GM18505 (cell line): Measurements from ENCODE around the gene SLC39A2.
A peak's percentile ranks its signal among the peaks of the same experiment; 100 is the strongest.
"Not testable (repeated sequence)": the region's sequence is repeated elsewhere in the genome, so short reads cannot be mapped to it uniquely, and the experiment has no call there.

Experiments used
- ATAC-seq: cut with Tn5 transposase; IDR thresholded peaks from one replicate; pipeline ENCODE4 v1.9.1; 2021; ENCODE audit not compliant: unreplicated experiment
- POLR2A ChIP-seq: IDR thresholded peaks from 4 replicates; pipeline ENCODE4 v1.6.1; 2011; ENCODE audit warnings: borderline replicate concordance; ENCODE audit not compliant: insufficient read depth, insufficient read length; ENCODE audit errors: extremely low read depth

Gene SLC39A2, protein sequence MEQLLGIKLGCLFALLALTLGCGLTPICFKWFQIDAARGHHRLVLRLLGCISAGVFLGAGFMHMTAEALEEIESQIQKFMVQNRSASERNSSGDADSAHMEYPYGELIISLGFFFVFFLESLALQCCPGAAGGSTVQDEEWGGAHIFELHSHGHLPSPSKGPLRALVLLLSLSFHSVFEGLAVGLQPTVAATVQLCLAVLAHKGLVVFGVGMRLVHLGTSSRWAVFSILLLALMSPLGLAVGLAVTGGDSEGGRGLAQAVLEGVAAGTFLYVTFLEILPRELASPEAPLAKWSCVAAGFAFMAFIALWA

DNA sequence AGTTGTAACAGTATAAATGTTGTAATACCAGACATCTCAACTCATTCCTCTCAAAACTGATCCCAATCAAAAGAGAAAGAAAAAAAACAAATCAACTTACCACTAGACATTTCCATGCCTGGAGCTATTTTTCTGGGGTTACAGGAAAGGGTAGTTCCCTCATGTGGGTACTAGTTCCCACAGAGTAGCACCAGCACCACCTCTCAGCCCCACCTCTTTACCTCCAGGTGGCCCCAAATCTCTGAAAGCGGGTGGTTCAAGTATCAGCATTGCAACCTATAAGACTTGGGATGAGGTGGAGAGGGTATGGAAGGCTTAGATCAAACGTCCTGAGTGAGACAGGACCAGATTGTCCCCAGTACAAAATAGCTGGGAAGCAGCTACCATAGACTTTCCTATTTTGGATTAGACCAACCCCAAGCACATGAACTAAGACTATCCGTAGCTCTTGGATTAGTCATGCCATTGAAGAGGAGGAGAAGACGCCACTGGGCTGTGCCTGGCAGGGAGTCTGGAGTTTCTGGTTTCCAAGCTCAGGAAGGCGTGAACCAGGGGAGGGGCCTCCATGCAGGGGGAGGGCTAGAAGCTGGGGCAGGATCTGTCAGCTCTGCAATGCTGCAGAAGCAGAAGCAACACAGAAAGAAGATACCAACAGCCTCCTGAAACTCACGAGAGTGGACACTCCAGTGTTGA is at the start of gene SLC39A2:
TSS of gene SLC39A2 (plus strand) at position 620 of the 693 bp plus-strand sequence. CDS start 154 bp downstream, outside the sequence.
- ATAC-seq: no peak
- TF ChIP-seq POLR2A: no peak

DNA sequence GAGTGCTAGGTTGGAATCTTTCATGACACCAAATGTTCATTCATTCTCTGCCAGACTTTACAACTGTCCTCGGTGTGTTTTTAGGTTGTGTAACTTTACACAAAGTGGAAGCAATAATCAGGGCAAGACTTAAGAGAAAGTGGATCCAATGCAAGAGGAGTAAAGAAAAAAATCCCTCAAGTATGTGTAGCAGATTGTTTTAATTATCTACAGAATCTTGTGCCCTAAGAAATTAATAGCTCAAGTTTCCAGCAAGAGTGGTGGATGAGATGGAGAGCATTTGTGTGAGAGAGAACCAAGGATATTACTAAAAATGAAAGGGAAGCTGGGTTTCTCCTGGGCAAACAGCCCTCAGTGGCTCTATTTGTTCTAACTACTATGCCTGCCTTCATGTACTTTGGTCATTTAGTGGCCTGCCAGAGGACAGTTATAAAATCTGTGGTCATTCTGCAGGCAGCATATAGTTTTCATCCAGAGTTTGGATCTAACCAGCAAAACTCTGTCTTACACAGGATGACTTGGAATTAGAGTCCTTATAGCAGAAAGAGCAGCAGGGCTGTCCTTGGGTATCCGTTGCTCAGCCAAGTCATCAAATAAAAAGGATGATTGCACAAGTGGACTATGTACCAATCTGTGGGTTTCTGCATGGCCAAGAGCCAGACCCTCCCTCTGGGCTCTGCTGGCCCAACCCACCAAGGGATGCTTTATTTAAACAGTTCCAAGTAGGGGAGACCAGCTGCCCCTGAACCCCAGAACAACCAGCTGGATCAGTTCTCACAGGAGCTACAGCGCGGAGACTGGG is 44.2 kb upstream of the SLC39A2 start, which contains the start of gene RNASE2:
TSS of gene RNASE2 (plus strand) at position 752 of the 802 bp plus-strand sequence. CDS start 285 bp downstream, outside the sequence.
- ATAC-seq: not testable (repeated sequence)

DNA sequence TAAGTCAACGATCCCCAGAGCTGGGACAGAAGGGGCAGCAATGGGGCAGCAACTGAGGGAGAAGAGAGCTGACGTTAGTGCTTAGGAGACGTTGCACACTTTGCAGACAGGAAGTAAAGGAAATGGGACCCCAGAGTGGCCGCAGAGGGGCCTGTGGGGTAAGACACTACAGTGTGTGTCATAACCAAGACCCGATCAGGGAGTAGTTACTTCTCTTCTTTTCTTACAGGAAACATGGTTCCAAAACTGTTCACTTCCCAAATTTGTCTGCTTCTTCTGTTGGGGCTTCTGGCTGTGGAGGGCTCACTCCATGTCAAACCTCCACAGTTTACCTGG is 43.6 kb upstream of the SLC39A2 start:
- not testable (repeated sequence) for ATAC-seq

DNA sequence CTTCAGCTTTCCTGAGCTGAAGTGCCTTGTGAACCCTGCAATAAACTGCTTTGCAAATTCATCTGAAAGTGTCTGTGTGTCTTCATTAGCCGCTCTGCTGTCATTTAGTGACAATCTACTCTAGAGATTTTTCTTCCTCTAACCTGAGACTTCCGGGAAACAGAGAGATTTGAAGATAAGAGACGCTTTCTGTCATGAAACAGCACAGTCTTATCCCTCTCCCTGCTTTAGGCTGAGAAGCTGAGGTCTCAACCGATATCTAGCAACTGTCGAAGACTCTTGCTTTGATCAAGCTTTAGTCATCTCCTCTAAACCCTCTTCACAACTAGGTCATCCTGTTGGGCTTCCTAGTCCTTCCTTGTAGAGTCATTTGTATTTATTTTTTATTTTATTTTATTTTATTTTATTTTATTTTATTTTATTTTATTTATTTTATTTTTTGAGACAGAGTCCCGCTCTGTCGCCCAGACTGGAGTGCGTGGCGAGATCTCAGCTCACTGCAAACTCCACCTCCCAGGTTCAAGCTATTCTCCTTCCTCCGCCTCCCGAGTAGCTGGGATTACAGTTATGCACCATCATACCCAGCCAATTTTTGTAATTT is 42.6 kb upstream of the SLC39A2 start:
- ATAC-seq: no peak
- no peak for TF ChIP-seq POLR2A

DNA sequence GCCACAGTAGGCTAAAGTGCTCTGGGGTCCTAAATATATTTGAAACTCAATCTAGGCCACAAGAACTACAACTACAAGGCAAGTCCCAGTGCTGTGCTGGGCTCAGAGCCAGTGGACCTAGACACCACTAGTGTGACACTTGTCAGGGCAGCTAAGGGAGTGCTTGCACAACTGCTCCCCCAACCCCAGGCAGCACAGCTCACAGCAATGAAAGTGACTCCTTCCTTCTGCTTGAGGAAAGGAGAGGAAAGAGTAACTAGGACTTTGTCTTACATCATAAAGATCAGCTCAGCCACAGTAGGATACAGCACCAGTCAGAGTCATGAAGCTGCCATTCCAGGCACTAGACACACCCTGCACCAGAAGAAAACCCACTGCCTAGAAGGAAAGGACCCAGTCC is 40.1 kb upstream of the SLC39A2 start:
- ATAC-seq: not testable (repeated sequence)

DNA sequence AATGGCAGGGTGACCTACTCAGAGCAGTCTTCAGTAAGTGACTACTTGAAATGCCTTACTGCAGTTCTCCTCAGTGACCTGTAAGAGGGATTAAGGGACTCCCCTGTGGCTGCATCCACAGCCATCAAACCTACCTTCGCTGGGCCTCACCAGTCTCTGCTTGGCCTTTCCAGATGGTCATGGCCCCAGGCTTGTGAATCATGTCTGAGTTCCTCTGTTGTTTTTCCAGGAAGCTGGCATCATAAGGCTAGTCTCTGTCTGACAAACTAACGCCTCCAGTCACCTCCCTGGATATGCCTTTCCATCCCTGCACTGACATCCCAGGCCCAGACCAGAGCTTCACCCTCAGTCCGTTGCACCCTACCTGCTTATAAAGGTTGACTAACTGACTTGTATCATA is 29.8 kb upstream of the SLC39A2 start:
- ATAC-seq: no peak
- no peak for TF ChIP-seq POLR2A

DNA sequence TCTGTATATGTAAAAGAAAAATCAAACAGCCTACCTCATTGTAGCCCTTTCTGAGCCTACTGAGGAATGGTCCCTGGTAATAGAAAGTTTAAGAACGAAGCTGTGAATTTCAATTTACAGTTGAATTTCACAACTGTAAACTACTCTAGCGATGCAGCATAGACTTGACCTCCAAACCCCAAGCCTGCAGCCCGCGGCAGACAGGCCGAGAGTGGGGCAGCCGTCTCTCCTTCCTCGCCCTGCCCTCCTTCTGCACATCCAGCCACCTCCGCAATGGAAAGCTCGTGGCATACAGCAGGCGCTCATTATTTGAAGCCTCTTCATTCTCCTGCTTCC is 28.5 kb upstream of the SLC39A2 start:
- ATAC-seq: peak; percentile 12
- no peak for TF ChIP-seq POLR2A

DNA sequence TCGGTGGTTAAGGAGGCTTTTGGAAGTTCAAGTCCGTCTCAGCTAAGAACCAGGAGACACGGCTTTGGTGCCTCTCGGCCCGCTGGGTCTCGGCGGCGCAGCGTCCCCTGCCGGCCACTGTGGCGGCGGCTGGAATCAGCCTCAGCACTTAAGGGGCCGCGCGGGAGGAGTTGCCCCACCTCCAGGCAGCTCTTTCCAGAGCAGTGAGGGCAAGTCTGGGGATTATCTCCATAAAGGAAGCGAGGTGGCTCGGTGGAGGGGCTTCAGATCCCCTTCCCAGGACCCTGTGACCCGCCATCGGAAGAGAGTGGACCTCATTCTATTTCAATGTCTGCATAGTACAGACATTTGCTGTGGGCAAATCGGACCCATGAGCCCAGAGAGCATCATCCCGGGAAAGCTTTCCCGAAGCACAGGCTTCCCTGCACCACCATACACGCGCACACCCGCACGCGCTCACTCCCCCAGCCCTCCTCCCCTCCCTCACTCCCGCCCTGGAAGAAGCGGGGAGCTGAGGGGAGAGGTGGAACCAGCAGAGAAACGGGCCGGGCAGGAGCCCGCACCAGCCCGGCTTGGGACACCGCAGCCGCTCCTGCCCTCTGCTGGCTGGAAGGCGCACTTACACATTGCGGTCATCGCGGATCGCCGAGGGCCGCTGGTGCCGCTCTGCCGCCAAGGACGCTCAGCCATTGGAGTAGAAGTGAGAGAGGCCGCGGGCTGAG is 27.9 kb upstream of the SLC39A2 start:
- no peak for TF ChIP-seq POLR2A
- peak; percentile 87 for ATAC-seq

DNA sequence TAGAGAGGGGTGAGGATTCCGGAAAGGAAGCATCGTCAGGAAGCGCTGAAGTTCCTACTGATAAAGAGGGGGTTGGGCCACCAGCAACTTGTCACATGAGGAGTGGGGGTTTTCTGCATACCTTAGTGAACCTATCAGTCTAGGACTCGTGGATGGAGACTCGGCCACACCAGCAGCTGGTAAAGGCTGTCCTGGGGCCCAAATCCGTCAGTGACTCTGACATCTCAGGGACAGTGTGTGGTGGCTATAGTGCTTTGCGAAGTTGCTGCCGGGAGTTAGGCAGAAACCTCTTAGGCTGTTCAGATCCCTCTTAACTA is 27.4 kb upstream of the SLC39A2 start:
- no peak for ATAC-seq
- no peak for TF ChIP-seq POLR2A

DNA sequence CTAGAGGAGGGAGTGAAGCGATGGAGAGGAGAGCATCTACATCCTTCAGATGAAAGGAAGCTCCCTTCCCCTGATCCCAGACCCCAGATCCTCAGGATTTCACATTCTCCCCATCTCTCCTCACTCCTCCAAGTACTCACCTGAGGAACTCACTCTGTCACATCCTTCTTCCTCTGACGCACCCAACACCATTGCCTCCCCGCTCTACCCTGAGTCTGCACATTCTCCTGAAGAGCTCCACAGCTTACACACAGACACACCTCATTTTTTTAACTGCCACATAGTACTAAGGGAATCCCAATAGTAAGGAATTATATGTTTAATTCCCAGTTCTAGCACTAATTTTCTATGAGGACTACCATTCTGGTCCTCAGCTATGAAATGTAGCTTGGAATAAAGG is 25.6 kb upstream of the SLC39A2 start:
- no peak for TF ChIP-seq POLR2A
- no peak for ATAC-seq

DNA sequence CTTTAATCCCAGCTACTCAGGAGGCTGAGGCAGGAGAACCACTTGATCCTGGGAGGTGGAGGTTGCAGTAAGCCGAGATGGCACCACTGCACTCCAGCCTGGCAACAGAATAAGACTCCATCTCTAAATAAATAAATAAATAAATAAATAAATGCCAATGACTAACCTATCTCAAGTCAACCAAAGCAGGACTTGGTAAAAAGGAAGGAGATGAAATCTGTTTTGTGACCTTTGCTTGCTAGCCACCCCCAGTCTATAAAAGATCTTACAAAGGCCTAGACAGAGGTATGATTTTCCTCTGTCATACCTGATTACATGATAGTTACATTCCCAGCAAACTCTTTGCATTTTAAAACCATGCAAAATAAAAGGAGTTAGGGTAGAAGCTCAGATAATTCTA is 22.8 kb upstream of the SLC39A2 start:
- no peak for TF ChIP-seq POLR2A
- ATAC-seq: no peak

DNA sequence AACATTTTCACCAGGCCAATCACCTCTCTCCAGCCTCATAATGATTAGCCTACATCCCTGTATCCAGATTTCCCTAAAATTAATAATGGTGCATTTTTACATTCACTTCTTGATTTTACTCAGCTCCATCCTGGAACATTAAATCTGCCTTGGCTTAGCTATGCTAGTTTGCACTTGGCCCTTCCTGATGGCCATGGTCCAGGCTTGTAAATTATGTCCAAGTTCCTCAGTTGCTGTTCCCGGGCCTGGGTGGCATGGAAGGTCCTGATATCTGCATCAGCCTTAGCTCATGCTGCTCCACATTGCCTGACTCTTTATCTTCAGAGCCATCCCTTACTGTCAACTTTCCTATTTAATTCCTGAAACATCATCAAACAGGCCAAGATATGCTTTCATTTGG is 20.4 kb upstream of the SLC39A2 start:
- TF ChIP-seq POLR2A: no peak

DNA sequence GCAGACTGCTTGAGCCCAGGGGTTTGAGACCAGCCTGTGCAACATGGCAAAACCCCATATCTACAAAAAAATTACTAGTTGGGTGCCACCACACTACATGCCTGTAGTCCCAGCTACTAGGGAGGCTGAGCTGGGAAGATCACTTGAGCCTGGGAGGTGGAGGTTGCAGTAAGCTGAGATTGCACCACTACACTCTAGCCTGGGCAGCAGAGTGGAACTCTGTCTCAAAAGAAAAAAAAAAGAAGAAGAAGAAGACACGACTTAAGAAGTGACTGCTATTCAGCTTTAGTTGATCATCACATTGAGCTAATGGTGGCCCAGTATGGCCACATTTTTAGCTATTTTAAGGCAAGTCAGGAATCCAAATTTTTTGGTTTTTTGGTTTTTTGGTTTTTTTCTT is 18.2 kb upstream of the SLC39A2 start:
- TF ChIP-seq POLR2A: no peak
- no peak for ATAC-seq

More for the DNA sequence above, 20.4 kb upstream of the SLC39A2 start:
- ATAC-seq: no peak
